Endothelial cell of hepatic sinusoid (primary cell): ENCODE data around the gene CAMSAP2.

Source experiments
- in situ Hi-C: cut with HindIII; loops from 2 replicates; pipeline ENCODE4 v1.10.0; 2017; ENCODE audit warnings: low sequenced_read_pairs

Gene CAMSAP2

GRCh38 chr1:200895801-200896530, 157.3 kb downstream of the CAMSAP2 start:
- in situ Hi-C loops, result no loop called here

GRCh38 chr1:200896531-200897196, 158.0 kb downstream of the CAMSAP2 start:
- in situ Hi-C loops, result no loop called here

GRCh38 chr1:200897259-200897658, 158.6 kb downstream of the CAMSAP2 start:
- in situ Hi-C loops, result no loop called here

GRCh38 chr1:200899015-200899386, 160.3 kb downstream of the CAMSAP2 start:
- in situ Hi-C loops, result no loop called here

- in situ Hi-C loops, result no loop called here
Observed at GRCh38 chr1:200899451-200899915, 160.8 kb downstream of the CAMSAP2 start.

GRCh38 chr1:200899954-200900867, 161.5 kb downstream of the CAMSAP2 start:
- in situ Hi-C loops, result no loop called here

- in situ Hi-C loops, result no loop called here
Observed at GRCh38 chr1:200900877-200901276, 162.2 kb downstream of the CAMSAP2 start.

GRCh38 chr1:200901350-200901749, 162.7 kb downstream of the CAMSAP2 start:
- in situ Hi-C loops, result no loop called here

GRCh38 chr1:200901796-200902444, 163.2 kb downstream of the CAMSAP2 start:
- in situ Hi-C loops, result no loop called here

- in situ Hi-C loops, result no loop called here
Observed at GRCh38 chr1:200903793-200904192, 165.1 kb downstream of the CAMSAP2 start.

- in situ Hi-C loops, result no loop called here
Observed at GRCh38 chr1:200904772-200905171, 166.1 kb downstream of the CAMSAP2 start.

- in situ Hi-C loops, result no loop called here
Observed at GRCh38 chr1:200905411-200906052, 166.8 kb downstream of the CAMSAP2 start.

GRCh38 chr1:200906491-200906890, 167.8 kb downstream of the CAMSAP2 start:
- in situ Hi-C loops, result no loop called here

GRCh38 chr1:200907611-200908097, 169.0 kb downstream of the CAMSAP2 start:
- in situ Hi-C loops, result no loop called here

GRCh38 chr1:200908191-200908868, 169.6 kb downstream of the CAMSAP2 start:
- in situ Hi-C loops, result no loop called here

- in situ Hi-C loops, result no loop called here
Observed at GRCh38 chr1:200909071-200909470, 170.4 kb downstream of the CAMSAP2 start.

- in situ Hi-C loops, result no loop called here
Observed at GRCh38 chr1:200909757-200910239, 171.1 kb downstream of the CAMSAP2 start.
